Femur (tissue), 1 donor: ENCODE measurements around the gene ZNF112.

ENCODE experiments used
- DNase-seq: peaks from one replicate; pipeline ENCODE4 v3.0.0-alpha.2; 2017

The ZNF112 gene

GRCh38 chr19:44280916-44281315 is 75.6 kb downstream of the ZNF112 start:
- no peak for DNase-seq

GRCh38 chr19:44278181-44278690 is 78.2 kb downstream of the ZNF112 start:
- DNase-seq, result no peak

GRCh38 chr19:44277331-44277730 is 79.1 kb downstream of the ZNF112 start:
- no peak for DNase-seq
